ENCODE data around the gene NLGN3. TPM values are rescaled to one million over a fixed set of nuclear protein-coding genes. Genes with fewer than 3 reads are reported as not detected.

The NLGN3 gene
- total and polyA plus RNA-seq, 2 of the 8 experiments (the other 6 are each of a cell fraction or from before 2014, with no cell fraction given): 12.0 to 14.8 TPM

DNA sequence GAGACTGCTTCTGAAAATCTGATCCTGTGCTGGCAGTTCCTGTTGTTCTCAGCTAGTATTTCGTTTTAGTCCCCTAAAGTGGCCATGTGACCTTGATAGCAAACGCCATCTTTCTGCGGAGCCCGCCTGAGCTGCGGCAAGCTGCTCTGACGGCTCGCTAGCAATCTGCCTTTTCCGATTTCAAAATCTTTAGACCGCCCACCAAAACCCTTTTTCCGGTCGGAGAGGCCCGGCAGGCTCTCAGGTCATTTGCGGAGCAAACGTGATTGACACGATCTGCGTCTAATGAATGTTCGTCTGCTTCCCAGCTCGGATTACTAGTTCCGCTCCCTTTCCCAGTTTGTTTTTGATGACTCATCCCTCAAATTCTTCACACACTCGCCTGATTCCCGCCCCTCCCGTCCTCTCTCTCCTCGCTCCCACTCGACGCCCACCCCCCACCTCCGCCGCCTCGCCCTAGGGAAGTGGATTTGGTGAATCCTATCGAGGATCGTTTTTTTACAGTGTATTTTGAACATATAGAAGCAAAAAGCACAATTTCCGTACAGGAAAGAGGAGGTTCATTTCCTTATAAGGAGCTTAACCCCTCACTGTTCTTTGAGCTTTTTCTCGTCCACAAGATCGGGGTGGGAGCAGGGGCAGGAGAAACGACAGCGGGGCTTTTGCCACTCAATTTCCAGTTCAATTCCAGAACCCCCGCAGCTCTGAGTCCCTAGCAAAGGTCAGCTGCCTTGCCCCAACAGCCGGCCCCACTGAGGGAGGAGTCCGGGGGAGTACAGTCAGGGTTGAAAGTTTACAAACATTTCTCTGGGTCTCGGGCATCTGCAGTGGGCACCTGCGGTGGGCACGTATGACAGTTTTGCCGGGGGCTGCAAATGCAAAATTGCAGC, 37.5 kb downstream of the NLGN3 start:
- H3K27me3 ChIP-seq (replicated peaks in 1 of 4; ENCODE audit: control insufficient read depth in 3 of 4, extremely low read depth in 1 of 4, insufficient read depth in 3 of 4, low read length in 3 of 4): no peaks in the 10 kb centered on the region
- no peaks in the 10 kb centered on the region for H3K79me2 ChIP-seq (ENCODE audit: control insufficient read depth in 1 of 2, insufficient read depth in 2 of 2, low read length in 2 of 2)
- peak overlapping the region; percentile 62 to 72 for H3K4me2 ChIP-seq (ENCODE audit: insufficient read depth in 1 of 2, low read depth in 2 of 2, low read length in 2 of 2)
- H2BK20ac ChIP-seq (ENCODE audit: low read length): peak overlapping the region; percentile 61; the same call in 1 of the 2 replicates
- H3K4me3 ChIP-seq (ENCODE audit: extremely low read depth in 1 of 4, insufficient read depth in 2 of 4, low read depth in 3 of 4, low read length in 4 of 4): peak overlapping the region; percentile 41 to 64 (median 45); a peak in 7 of 8 replicates
- H3K14ac ChIP-seq (ENCODE audit: insufficient read length): no peak overlapping the region
- no peaks in the 10 kb centered on the region for H4K20me1 ChIP-seq (replicated peaks in 1 of 2; ENCODE audit: control insufficient read depth in 1 of 2, insufficient read depth in 2 of 2, low read length in 2 of 2)
- peak overlapping the region; percentile 90 for H3K27ac ChIP-seq (ENCODE audit: low read depth, low read length)
- no peak overlapping the region for H3K23ac ChIP-seq (ENCODE audit: insufficient read length)
- peak; percentile 69 to 74 for DNase-seq (ENCODE audit: low read depth in 1 of 2, low spot score in 2 of 2)
- no peaks in the 10 kb centered on the region for H3K79me1 ChIP-seq (ENCODE audit: low read depth, low read length)
- ChIA-PET POLR2A (ENCODE audit: partially characterized antibody) (interaction anchor here (0.6 to 3.0 kb wide), 30 partner anchors 9 to 252 kb away, joined by 3 to 13 read pairs (median 4); partner anchors contain the start of genes GJB1, IL2RG, MED12 and NLGN3), CTCF (ENCODE audit: partially characterized antibody) (interaction anchor here (1.1 to 1.7 kb wide), 4 partner anchors 10 to 184 kb away, joined by 3 to 4 read pairs (median 4); no protein-coding TSS in a partner anchor)
- no peak overlapping the region for H3K4ac ChIP-seq (replicated peaks; ENCODE audit: insufficient read length, low read depth, low read length)
- peak; percentile 88 for FAIRE-seq
- H2AK5ac ChIP-seq (ENCODE audit: low read depth, low read length): no peak overlapping the region
- peak overlapping the region; percentile 4 for H2BK120ac ChIP-seq (replicated peaks; ENCODE audit: low read depth, low read length)
- H3K23me2 ChIP-seq (ENCODE audit: low read depth, low read length): no peaks in the 10 kb centered on the region
- peak overlapping the region; percentile 83; the same call in 1 of the 2 replicates for H2BK5ac ChIP-seq (ENCODE audit: low read depth, low read length)
- H3K9me3 ChIP-seq (ENCODE audit: insufficient read depth in 2 of 2, low read depth in 1 of 2, low read length in 1 of 2): no peaks in the 10 kb centered on the region
- H2BK15ac ChIP-seq (ENCODE audit: low read length): no peak overlapping the region
- peak overlapping the region; percentile 68 for H2BK12ac ChIP-seq (ENCODE audit: low read depth, low read length)
- H4K8ac ChIP-seq (ENCODE audit: extremely low read depth, insufficient read depth, low read length): peak overlapping the region; percentile 84; the same call in 1 of the 2 replicates
- peak overlapping the region; percentile 91 for H4K91ac ChIP-seq (replicated peaks; ENCODE audit: insufficient read length, low read length)
- no peaks in the 10 kb centered on the region for H3K36me3 ChIP-seq (ENCODE audit: control insufficient read depth in 2 of 4, insufficient read depth in 4 of 4, low read length in 3 of 4)
- peak overlapping the region; percentile 10 to 76 (median 72) for H3K9ac ChIP-seq (replicated peaks in 1 of 4; ENCODE audit: extremely low read depth in 1 of 4, low read depth in 3 of 4, low read length in 3 of 4)
- H3K56ac ChIP-seq (replicated peaks; ENCODE audit: insufficient read length, low read depth, low read length): no peak overlapping the region
- peak overlapping the region; percentile 95 for H4K5ac ChIP-seq (ENCODE audit: insufficient read length, low read depth, low read length)
- H2AFZ ChIP-seq (ENCODE audit: low read length): no peak overlapping the region
- peaks cover 3 to 7% (median 5%) of the 10 kb centered on the region in 4 experiments; a peak in 4 of 7 replicates for H3K4me1 ChIP-seq (replicated peaks in 1 of 4; ENCODE audit: control insufficient read depth in 3 of 4, insufficient read depth in 4 of 4, low read length in 3 of 4)
- peak overlapping the region; percentile 87 for H3K18ac ChIP-seq (ENCODE audit: extremely low read depth, low read length)
- WGBS, 2 experiments (ENCODE audit: extremely low coverage in 1 of 2, insufficient coverage in 1 of 2, insufficient read length in 1 of 2, insufficient replicate concordance in 2 of 2, low coverage in 1 of 2, low lambda C conversion rate in 2 of 2, missing lambda C conversion rate in 1 of 2): 2% methylated on average over 38 of the region's 42 CpGs; no CpG with 5 or more reads in 1 of the 2 experiments
- TF ChIP-seq ATF2 (IDR thresholded peaks at IDR 0.05; ENCODE audit: low read length) (0 out of 2 replicates have a peak, but pooled peaks have one; percentile 17), RFX5 (IDR thresholded peaks at IDR 0.05; ENCODE audit: borderline replicate concordance, low read depth, low read length) (no peak), SIRT6 (IDR thresholded peaks at IDR 0.05; ENCODE audit: low read length) (no peak), KDM5A (IDR thresholded peaks at IDR 0.05; ENCODE audit: low read length) (no peak), TCF12 (IDR thresholded peaks at IDR 0.05; ENCODE audit: low read depth, low read length) (no peak), POLR2A (IDR thresholded peaks at IDR 0.05; ENCODE audit: control extremely low read depth in 1 of 2, low read depth in 2 of 2, low read length in 2 of 2) (peak; percentile 83 to 96)
